Measurements from ENCODE around the gene SRPK2.
"Not testable (repeated sequence)": the region's sequence is repeated elsewhere in the genome, so short reads cannot be mapped to it uniquely, and the experiment has no call there.

The SRPK2 gene

GRCh38 chr7:105198223-105198622 lies 190.5 kb downstream of the SRPK2 start:
- no peak for DNase-seq (ENCODE audit: low read depth in 2 of 3, low spot score in 2 of 3)

GRCh38 chr7:105196473-105196872 lies 192.2 kb downstream of the SRPK2 start:
- DNase-seq (ENCODE audit: low read depth in 2 of 3, low spot score in 2 of 3) = no peak

- no peak for DNase-seq (ENCODE audit: low read depth in 2 of 3, low spot score in 2 of 3)
Observed at GRCh38 chr7:105195891-105196290, 192.8 kb downstream of the SRPK2 start.

- not testable (repeated sequence) for DNase-seq (ENCODE audit: low read depth in 2 of 3, low spot score in 2 of 3)
Observed at GRCh38 chr7:105194959-105195358, 193.8 kb downstream of the SRPK2 start.

- DNase-seq (ENCODE audit: low read depth in 2 of 3, low spot score in 2 of 3) = no peak
Observed at GRCh38 chr7:105191331-105191730, 197.4 kb downstream of the SRPK2 start.

- DNase-seq (ENCODE audit: low read depth in 2 of 3, low spot score in 2 of 3) = no peak
Observed at GRCh38 chr7:105189859-105190492, 198.7 kb downstream of the SRPK2 start.

GRCh38 chr7:105188201-105188600 lies 200.5 kb downstream of the SRPK2 start:
- no peak for DNase-seq (ENCODE audit: low read depth in 2 of 3, low spot score in 2 of 3)

GRCh38 chr7:105187302-105188169 lies 201.2 kb downstream of the SRPK2 start:
- no peak for DNase-seq (ENCODE audit: low read depth in 2 of 3, low spot score in 2 of 3)

GRCh38 chr7:105185290-105186010 lies 203.3 kb downstream of the SRPK2 start:
- no peak for DNase-seq (ENCODE audit: low read depth in 2 of 3, low spot score in 2 of 3)

GRCh38 chr7:105180002-105180401 lies 208.7 kb downstream of the SRPK2 start:
- no peak for DNase-seq (ENCODE audit: low read depth in 2 of 3, low spot score in 2 of 3)

- no peak for DNase-seq (ENCODE audit: low read depth in 2 of 3, low spot score in 2 of 3)
Observed at GRCh38 chr7:105178928-105179541, 209.7 kb downstream of the SRPK2 start.

GRCh38 chr7:105178177-105178576 lies 210.5 kb downstream of the SRPK2 start:
- no peak for DNase-seq (ENCODE audit: low read depth in 2 of 3, low spot score in 2 of 3)

- no peak for DNase-seq (ENCODE audit: low read depth in 2 of 3, low spot score in 2 of 3)
Observed at GRCh38 chr7:105177026-105177425, 211.7 kb downstream of the SRPK2 start.

- DNase-seq (ENCODE audit: low read depth in 2 of 3, low spot score in 2 of 3) = no peak
Observed at GRCh38 chr7:105173586-105173985, 215.1 kb downstream of the SRPK2 start.

- DNase-seq (ENCODE audit: low read depth in 2 of 3, low spot score in 2 of 3) = no peak
Observed at GRCh38 chr7:105164751-105165150, 224.0 kb downstream of the SRPK2 start.

- DNase-seq (ENCODE audit: low read depth in 2 of 3, low spot score in 2 of 3) = no peak
Observed at GRCh38 chr7:105163718-105164117, 225.0 kb downstream of the SRPK2 start.

- DNase-seq (ENCODE audit: low read depth in 2 of 3, low spot score in 2 of 3) = no peak
Observed at GRCh38 chr7:105161366-105161765, 227.4 kb downstream of the SRPK2 start.

- no peak for DNase-seq (ENCODE audit: low read depth in 2 of 3, low spot score in 2 of 3)
Observed at GRCh38 chr7:105157278-105157677, 231.4 kb downstream of the SRPK2 start.

GRCh38 chr7:105156731-105157130 lies 232.0 kb downstream of the SRPK2 start:
- DNase-seq (ENCODE audit: low read depth in 2 of 3, low spot score in 2 of 3) = no peak

GRCh38 chr7:105154084-105154483 lies 234.6 kb downstream of the SRPK2 start:
- no peak for DNase-seq (ENCODE audit: low read depth in 2 of 3, low spot score in 2 of 3)

GRCh38 chr7:105153531-105153930 lies 235.2 kb downstream of the SRPK2 start:
- no peak for DNase-seq (ENCODE audit: low read depth in 2 of 3, low spot score in 2 of 3)
